Left ventricle myocardium inferior (tissue), 1 donor: ENCODE results near the gene DYNC1LI1. TPM values are rescaled to one million over a fixed set of nuclear protein-coding genes. Genes with fewer than 3 reads are reported as not detected.

Experiments
- DNase-seq: peaks from one replicate; pipeline ENCODE4 v3.0.0-alpha.2; 2020
- H3K27ac ChIP-seq: fragments of 200-600 bp; replicated peaks from 2 replicates; pipeline ENCODE4 v1.8.0; 2021
- H3K27me3 ChIP-seq: fragments of 200-600 bp; 2 replicates; pipeline ENCODE4 v1.8.0; 2021; ENCODE audit warnings: low read depth
- H3K36me3 ChIP-seq: fragments of 200-600 bp; 2 replicates; pipeline ENCODE4 v1.8.0; 2021
- H3K4me1 ChIP-seq: fragments of 200-600 bp; 2 replicates; pipeline ENCODE4 v1.8.0; 2021
- H3K4me3 ChIP-seq: fragments of 200-600 bp; 2 replicates; pipeline ENCODE4 v1.8.0; 2021; ENCODE audit warnings: mild to moderate bottlenecking, moderate library complexity
- H3K9me3 ChIP-seq: fragments of 200-600 bp; replicated peaks from 2 replicates; pipeline ENCODE4 v1.8.0; 2021
- CTCF ChIP-seq: fragments of 200-600 bp; IDR thresholded peaks from 2 replicates; pipeline ENCODE4 v1.8.0; 2021; ENCODE audit warnings: antibody characterized with exemption, mild to moderate bottlenecking, borderline replicate concordance
- intact Hi-C: fragments of 100-400 bp; cut with micrococcal nuclease; formaldehyde crosslinking; loops from one replicate; pipeline ENCODE4 v1.11.0; 2022
- total RNA-seq: library from RNA; stranded (reverse); fragmentation: NEBNext Ultra II Directional; extraction: Animal tissue kit (Norgen Biotek cat#: 25700); gene quantifications from one replicate; pipeline ENCODE4 v1.2.1, GENCODE V29; 2021
- donor health status: DM: no; HTN: yes; CAD: no; lungs with severe emphysema.

Gene DYNC1LI1
- total RNA-seq, 1 donor from 2014 or later = 53.8 TPM

- Histone ChIP-seq H3K4me1 (peaks cover 44% of the 10 kb centered on the region), H3K27me3 (no peaks in the 10 kb centered on the region), H3K36me3 (peaks cover 7% of the 10 kb centered on the region), H3K4me3 (no peak overlapping the region), H3K9me3 (no peaks in the 10 kb centered on the region), H3K27ac (no peak overlapping the region)
- intact Hi-C loops = no loop called here
- DNase-seq = no peak
- TF ChIP-seq CTCF = no peak
Observed at GRCh38 chr3:32492684-32493436, 77.8 kb downstream of the DYNC1LI1 start.

GRCh38 chr3:32488474-32489008 is 82.1 kb downstream of the DYNC1LI1 start:
- Histone ChIP-seq H3K9me3 (no peaks in the 10 kb centered on the region), H3K27me3 (no peaks in the 10 kb centered on the region), H3K36me3 (peaks cover 26% of the 10 kb centered on the region), H3K4me3 (no peak overlapping the region), H3K27ac (no peak overlapping the region), H3K4me1 (peaks cover 21% of the 10 kb centered on the region)
- intact Hi-C loops = no loop called here
- no peak for DNase-seq
- TF ChIP-seq CTCF = no peak

- Histone ChIP-seq H3K27me3 (no peaks in the 10 kb centered on the region), H3K4me3 (no peak overlapping the region), H3K9me3 (no peaks in the 10 kb centered on the region), H3K36me3 (peaks cover 32% of the 10 kb centered on the region), H3K4me1 (peaks cover 15% of the 10 kb centered on the region), H3K27ac (no peak overlapping the region)
- intact Hi-C loops = no loop called here
- no peak for TF ChIP-seq CTCF
- DNase-seq = no peak
Observed at GRCh38 chr3:32487781-32488473, 82.7 kb downstream of the DYNC1LI1 start.

GRCh38 chr3:32484436-32484835 is 86.2 kb downstream of the DYNC1LI1 start:
- H3K4me1 ChIP-seq = peaks cover 17% of the 10 kb centered on the region
- intact Hi-C loops = no loop called here
- no peak for DNase-seq
- H3K4me3 ChIP-seq = no peak overlapping the region
- no peaks in the 10 kb centered on the region for H3K27me3 ChIP-seq
- H3K9me3 ChIP-seq = no peaks in the 10 kb centered on the region
- H3K36me3 ChIP-seq = peaks cover 26% of the 10 kb centered on the region
- H3K27ac ChIP-seq = no peak overlapping the region
- no peak for TF ChIP-seq CTCF

GRCh38 chr3:32483772-32484171 is 86.9 kb downstream of the DYNC1LI1 start:
- no peak overlapping the region for H3K4me3 ChIP-seq
- no peak for TF ChIP-seq CTCF
- no peaks in the 10 kb centered on the region for H3K27me3 ChIP-seq
- no peaks in the 10 kb centered on the region for H3K9me3 ChIP-seq
- intact Hi-C loops = no loop called here
- H3K4me1 ChIP-seq = peaks cover 16% of the 10 kb centered on the region
- peaks cover 32% of the 10 kb centered on the region for H3K36me3 ChIP-seq
- no peak for DNase-seq
- no peak overlapping the region for H3K27ac ChIP-seq
